Keratinocyte (primary cell): ENCODE measurements around the gene LYZL4.

Experiments
- CTCF ChIP-seq, 3 experiments: IDR thresholded peaks in 1 of 3; conservative IDR thresholded peaks in 1 of 3; optimal IDR thresholded peaks in 1 of 3; 2 replicates in 2 of 3; 3 replicates in 1 of 3; pipeline versions ENCODE3 to v1.5.1; 2011; ENCODE audit warnings: low read length in 3 of 3, mild to moderate bottlenecking in 3 of 3, moderate library complexity in 2 of 3, control low read depth in 1 of 3, inconsistent platforms in 1 of 3; ENCODE audit not compliant: insufficient read depth in 2 of 3; ENCODE audit errors: extremely low read depth in 1 of 3
- EZH2 ChIP-seq: IDR thresholded peaks from one replicate; pipeline ENCODE4 v1.6.1; 2012; ENCODE audit warnings: inconsistent platforms, mild to moderate bottlenecking, low read length, moderate library complexity

DNA sequence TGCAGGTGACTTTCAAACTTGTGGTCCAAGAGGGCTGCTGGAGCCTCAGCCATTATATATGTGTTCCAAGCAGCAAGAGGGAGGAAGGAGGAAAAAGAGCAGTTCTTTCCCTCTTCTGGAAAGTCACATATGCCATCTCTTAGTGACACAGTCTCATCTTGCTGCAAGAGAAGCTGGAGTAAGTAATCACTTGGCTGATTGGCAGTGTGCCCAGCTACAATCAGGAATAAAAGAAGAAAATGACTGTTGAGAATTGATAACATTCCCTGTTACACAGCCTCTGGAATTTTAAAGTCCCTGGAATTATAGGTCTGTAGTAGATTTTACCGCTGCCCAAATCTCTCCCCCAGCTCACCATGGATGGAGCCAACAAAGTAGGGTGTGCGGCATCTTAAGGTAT is 31.4 kb upstream of the LYZL4 start:
- TF ChIP-seq CTCF (optimal IDR thresholded peaks at IDR 0.05 in 1 of 3, IDR thresholded peaks at IDR 0.05 in 1 of 3, conservative IDR thresholded peaks at IDR 0.05 in 1 of 3; ENCODE audit: extremely low read depth in 1 of 3, insufficient read depth in 2 of 3, low read length in 3 of 3) (no peak), EZH2 (no peak)
